Right lobe of liver (tissue), 4 donors: ENCODE data around the gene KCTD14.

Experiments used
- POLR2A ChIP-seq: fragments of 450-650 bp; IDR thresholded peaks from one replicate; pipeline ENCODE4 v1.6.1; 2017; ENCODE audit warnings: antibody characterized with exemption, mild to moderate bottlenecking
- TF ChIP-seq, protein P1 (sequence below), 4 donors: fragments of 200-600 bp in 3 of 4; fragments of 450-650 bp in 1 of 4; IDR thresholded peaks; one replicate each; pipeline versions ENCODE4 v1.5.1 to v1.8.0; 2016 to 2022; ENCODE audit warnings: antibody characterized with exemption in 4 of 4, mild to moderate bottlenecking in 2 of 4
- donor health status: DM: no; HTN: no; CAD: no.
- donor health status: DM: no; HTN: no; CAD: no.
- donor health status: DM: no; HTN: yes; CAD: no.

DNA sequence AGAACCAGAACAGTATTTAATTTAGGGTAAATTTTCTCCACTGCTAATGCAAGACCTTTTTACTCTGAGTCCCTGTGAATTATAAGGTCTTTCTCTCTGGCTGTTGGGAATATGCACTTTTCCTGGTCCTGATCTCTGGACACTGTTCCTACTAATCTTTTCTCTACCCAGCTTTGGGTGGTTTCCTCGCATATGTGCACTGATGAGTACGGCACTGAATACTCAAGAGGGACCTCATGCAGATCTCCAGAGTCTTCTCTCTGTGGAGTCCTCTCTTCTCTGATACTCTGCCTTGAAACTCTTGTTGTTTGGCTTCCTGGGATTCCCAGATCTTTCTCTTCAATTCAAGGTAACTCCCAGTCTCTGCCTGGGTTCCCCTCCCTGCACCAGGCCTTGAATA lies 14.0 kb downstream of the KCTD14 start:
- TF ChIP-seq, protein P1, sequence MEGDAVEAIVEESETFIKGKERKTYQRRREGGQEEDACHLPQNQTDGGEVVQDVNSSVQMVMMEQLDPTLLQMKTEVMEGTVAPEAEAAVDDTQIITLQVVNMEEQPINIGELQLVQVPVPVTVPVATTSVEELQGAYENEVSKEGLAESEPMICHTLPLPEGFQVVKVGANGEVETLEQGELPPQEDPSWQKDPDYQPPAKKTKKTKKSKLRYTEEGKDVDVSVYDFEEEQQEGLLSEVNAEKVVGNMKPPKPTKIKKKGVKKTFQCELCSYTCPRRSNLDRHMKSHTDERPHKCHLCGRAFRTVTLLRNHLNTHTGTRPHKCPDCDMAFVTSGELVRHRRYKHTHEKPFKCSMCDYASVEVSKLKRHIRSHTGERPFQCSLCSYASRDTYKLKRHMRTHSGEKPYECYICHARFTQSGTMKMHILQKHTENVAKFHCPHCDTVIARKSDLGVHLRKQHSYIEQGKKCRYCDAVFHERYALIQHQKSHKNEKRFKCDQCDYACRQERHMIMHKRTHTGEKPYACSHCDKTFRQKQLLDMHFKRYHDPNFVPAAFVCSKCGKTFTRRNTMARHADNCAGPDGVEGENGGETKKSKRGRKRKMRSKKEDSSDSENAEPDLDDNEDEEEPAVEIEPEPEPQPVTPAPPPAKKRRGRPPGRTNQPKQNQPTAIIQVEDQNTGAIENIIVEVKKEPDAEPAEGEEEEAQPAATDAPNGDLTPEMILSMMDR (IDR thresholded peaks at IDR 0.05) = no peak
- no peak for TF ChIP-seq POLR2A
